ENCODE data around the gene ZNF8. TPM values are rescaled to one million over a fixed set of nuclear protein-coding genes. Genes with fewer than 3 reads are reported as not detected.

The ZNF8 gene
- total and polyA plus RNA-seq, 10 donors, result 0.91 to 10.7 (median 7.4) TPM

GRCh38 chr19:58332697-58333096 lies 53.9 kb downstream of the ZNF8 start:
- Histone ChIP-seq H3K4me1 (peaks cover 5 to 19% (median 13%) of the 10 kb centered on the region in 6 donors), H3K27ac (no peak overlapping the region), H3K27me3 (replicated peaks in 1 of 7) (no peaks in the 10 kb centered on the region), H3K9me3 (no peaks in the 10 kb centered on the region), H3K4me3 (no peak overlapping the region), H3K36me3 (peaks cover 0 to 30% (median 16%) of the 10 kb centered on the region in 6 donors)
- TF ChIP-seq POLR2A (IDR thresholded peaks at IDR 0.05), result no peak
- TF ChIP-seq, protein P1, sequence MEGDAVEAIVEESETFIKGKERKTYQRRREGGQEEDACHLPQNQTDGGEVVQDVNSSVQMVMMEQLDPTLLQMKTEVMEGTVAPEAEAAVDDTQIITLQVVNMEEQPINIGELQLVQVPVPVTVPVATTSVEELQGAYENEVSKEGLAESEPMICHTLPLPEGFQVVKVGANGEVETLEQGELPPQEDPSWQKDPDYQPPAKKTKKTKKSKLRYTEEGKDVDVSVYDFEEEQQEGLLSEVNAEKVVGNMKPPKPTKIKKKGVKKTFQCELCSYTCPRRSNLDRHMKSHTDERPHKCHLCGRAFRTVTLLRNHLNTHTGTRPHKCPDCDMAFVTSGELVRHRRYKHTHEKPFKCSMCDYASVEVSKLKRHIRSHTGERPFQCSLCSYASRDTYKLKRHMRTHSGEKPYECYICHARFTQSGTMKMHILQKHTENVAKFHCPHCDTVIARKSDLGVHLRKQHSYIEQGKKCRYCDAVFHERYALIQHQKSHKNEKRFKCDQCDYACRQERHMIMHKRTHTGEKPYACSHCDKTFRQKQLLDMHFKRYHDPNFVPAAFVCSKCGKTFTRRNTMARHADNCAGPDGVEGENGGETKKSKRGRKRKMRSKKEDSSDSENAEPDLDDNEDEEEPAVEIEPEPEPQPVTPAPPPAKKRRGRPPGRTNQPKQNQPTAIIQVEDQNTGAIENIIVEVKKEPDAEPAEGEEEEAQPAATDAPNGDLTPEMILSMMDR (IDR thresholded peaks at IDR 0.05 in 8 of 11, conservative IDR thresholded peaks at IDR 0.05 in 3 of 11), result no peak
- no peak for TF ChIP-seq POLR2AphosphoS5 (IDR thresholded peaks at IDR 0.05)
- intact Hi-C loops (cut with DNase I; ENCODE audit: low total_unique reads), result no loop called here
- DNase-seq, result no peak
- 60 to 86% (median 81%) methylated on average over 1 of the region's 1 CpG for WGBS, 5 donors

DNA sequence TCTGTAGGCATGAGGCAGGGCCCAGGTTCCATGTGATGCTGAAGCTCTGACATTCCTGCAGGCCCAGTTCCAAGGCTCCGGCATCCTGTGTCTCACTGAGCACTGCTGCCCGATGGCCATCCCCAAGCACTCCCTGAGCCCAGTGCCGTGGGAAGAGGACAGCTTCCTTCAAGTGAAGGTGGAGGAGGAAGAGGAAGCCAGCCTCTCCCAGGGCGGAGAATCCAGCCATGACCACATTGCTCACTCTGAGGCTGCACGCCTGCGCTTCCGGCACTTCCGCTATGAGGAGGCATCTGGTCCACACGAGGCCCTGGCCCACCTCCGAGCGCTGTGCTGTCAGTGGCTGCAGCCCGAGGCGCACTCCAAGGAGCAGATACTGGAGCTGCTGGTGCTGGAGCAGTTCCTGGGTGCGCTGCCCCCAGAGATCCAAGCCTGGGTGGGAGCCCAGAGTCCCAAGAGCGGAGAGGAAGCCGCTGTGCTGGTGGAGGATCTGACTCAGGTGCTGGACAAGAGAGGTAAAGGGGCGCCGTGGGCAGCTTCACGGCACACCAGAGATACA lies 56.0 kb downstream of the ZNF8 start:
- Histone ChIP-seq H3K36me3 (peaks cover 0 to 51% (median 30%) of the 10 kb centered on the region in 6 donors), H3K9me3 (peaks cover 0 to 8% (median 0%) of the 10 kb centered on the region in 8 donors), H3K4me3 (no peak overlapping the region), H3K27me3 (replicated peaks in 1 of 7) (no peaks in the 10 kb centered on the region), H3K4me1 (no peaks in the 10 kb centered on the region), H3K27ac (no peak overlapping the region)
- intact Hi-C loops (cut with DNase I; ENCODE audit: low total_unique reads), result no loop called here
- 94 to 98% (median 95%) methylated on average over 14 to 19 of the region's 19 CpGs for WGBS, 5 donors
- no peak for DNase-seq
- no peak for TF ChIP-seq POLR2AphosphoS5 (IDR thresholded peaks at IDR 0.05)
- TF ChIP-seq, protein P1 (IDR thresholded peaks at IDR 0.05 in 8 of 11, conservative IDR thresholded peaks at IDR 0.05 in 3 of 11), result no peak
- no peak for TF ChIP-seq POLR2A (IDR thresholded peaks at IDR 0.05)

- no peaks in the 10 kb centered on the region for H3K4me1 ChIP-seq
- H3K4me3 ChIP-seq, result no peak overlapping the region
- no peak overlapping the region for H3K27ac ChIP-seq
- H3K27me3 ChIP-seq (replicated peaks in 1 of 7), result no peaks in the 10 kb centered on the region
- WGBS, 5 donors, result 82 to 94% (median 87%) methylated on average over 3 of the region's 3 CpGs
- TF ChIP-seq, protein P1 (IDR thresholded peaks at IDR 0.05 in 8 of 11, conservative IDR thresholded peaks at IDR 0.05 in 3 of 11), result no peak
- TF ChIP-seq POLR2A (IDR thresholded peaks at IDR 0.05), result no peak
- TF ChIP-seq POLR2AphosphoS5 (IDR thresholded peaks at IDR 0.05), result no peak
- no peak for DNase-seq
- H3K9me3 ChIP-seq, result peaks cover 0 to 8% (median 0%) of the 10 kb centered on the region in 8 donors
- H3K36me3 ChIP-seq, result peaks cover 0 to 56% (median 30%) of the 10 kb centered on the region in 6 donors
- intact Hi-C loops (cut with DNase I; ENCODE audit: low total_unique reads), result no loop called here
Observed at GRCh38 chr19:58335630-58336029, 56.9 kb downstream of the ZNF8 start.

- 96 to 100% (median 100%) methylated on average over 1 of the region's 1 CpG for WGBS, 5 donors
- no peaks in the 10 kb centered on the region for H3K27me3 ChIP-seq (replicated peaks in 1 of 7)
- no peak overlapping the region for H3K4me3 ChIP-seq
- no peak for TF ChIP-seq POLR2AphosphoS5 (IDR thresholded peaks at IDR 0.05)
- TF ChIP-seq, protein P1 (IDR thresholded peaks at IDR 0.05 in 8 of 11, conservative IDR thresholded peaks at IDR 0.05 in 3 of 11), result no peak
- TF ChIP-seq POLR2A (IDR thresholded peaks at IDR 0.05), result no peak
- H3K4me1 ChIP-seq, result no peaks in the 10 kb centered on the region
- H3K36me3 ChIP-seq, result peaks cover 0 to 61% (median 30%) of the 10 kb centered on the region in 6 donors
- no peak for DNase-seq
- intact Hi-C loops (cut with DNase I; ENCODE audit: low total_unique reads), result no loop called here
- H3K9me3 ChIP-seq, result peaks cover 0 to 8% (median 0%) of the 10 kb centered on the region in 8 donors
- no peak overlapping the region for H3K27ac ChIP-seq
Observed at GRCh38 chr19:58336216-58336615, 57.5 kb downstream of the ZNF8 start.
